Activated T-helper 1 cell treated with anti-CD3 and anti-CD28 coated beads, Interleukin-2, amount 50 U/mL, for 16 hours (primary cell): ENCODE measurements around the gene ACTR3.

ENCODE experiments used
- DNase-seq, 2 donors: peaks; one replicate each; pipeline ENCODE4 v3.0.0-alpha.2; 2020; ENCODE audit warnings: low read depth in 1 of 2, low spot score in 1 of 2

Gene ACTR3

DNA sequence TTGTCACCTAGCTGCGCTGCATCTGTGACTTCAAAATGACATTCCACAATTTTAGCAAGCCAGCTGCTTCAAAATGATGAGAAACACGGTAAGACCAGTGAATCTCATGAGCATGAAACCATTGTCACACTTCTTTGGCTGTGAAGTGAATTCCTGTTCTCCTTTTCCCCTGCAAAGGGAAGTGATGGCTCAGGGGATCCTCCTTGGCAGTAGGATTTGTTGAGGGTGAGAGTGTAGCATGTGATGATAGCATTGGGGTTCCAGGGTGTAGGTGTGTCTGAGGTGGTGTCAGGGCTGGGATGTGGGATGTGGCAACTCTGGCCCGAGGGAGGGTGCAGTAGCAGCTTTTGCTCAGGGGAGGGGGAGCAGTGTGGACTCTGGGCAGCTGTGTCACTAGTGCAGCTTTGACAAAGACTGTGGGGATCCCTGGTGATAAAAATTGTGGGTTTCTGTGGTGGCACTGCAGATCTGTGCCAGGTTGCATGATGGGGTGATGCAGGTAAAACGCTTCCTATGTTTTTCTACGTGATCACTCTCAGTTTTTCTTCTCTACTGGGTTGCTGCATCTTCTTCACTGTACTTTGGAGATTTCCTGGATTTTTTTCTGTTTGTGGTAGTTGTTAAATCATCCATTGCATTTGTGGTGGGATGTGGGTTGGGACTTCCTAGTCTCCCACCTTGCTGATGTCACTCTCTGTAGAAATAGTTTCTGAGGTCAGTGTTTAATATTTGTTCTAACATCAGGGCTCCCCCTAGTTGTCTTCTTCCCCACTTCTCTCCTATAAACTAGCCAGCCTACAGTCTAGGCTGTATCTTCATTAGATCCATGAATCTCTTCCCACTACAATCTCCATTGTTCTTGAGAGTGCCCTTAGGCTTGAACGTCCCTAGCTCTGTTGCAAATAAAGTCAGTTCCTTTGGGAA, 107.0 kb downstream of the ACTR3 start:
- DNase-seq = no peak

DNA sequence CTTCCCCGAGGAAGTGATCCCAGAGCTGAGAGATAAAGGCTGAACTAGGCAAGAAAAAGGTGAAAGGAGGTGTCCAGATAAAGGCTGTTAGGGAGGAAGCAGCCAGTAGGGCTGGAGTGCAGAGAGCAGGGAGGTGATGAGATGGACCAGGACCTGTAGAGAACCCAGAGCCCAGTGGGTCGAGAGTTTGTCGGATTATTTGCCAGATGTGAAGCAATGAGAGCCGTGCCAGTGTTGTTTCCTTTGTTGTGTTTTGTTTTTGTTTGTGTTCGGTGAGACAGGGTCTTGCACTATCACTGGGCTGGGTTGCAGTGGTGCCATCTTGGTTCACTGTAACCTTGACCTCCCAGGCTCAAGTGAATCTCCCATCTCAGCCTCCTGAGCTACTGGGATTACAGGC, 111.3 kb downstream of the ACTR3 start:
- no peak for DNase-seq

DNA sequence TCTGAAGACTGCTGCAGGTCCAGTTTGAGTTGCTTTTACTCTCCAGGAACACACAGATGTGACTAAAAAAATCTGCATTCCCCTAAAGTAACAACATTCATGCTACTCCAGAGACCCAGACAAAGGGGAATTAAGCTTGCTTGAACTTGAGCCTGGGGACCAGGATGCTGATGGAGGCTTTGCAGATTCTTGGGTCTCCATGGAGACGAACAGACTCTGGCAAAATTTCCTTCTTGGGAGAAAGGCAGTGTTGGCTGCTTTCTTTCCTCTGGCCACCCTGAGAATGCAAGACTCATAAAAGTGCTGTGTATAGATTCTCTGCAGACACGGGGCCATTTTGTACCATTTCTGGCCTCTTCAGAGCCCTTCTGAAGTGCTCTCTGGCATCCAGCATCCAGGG, 112.0 kb downstream of the ACTR3 start:
- DNase-seq = no peak

DNA sequence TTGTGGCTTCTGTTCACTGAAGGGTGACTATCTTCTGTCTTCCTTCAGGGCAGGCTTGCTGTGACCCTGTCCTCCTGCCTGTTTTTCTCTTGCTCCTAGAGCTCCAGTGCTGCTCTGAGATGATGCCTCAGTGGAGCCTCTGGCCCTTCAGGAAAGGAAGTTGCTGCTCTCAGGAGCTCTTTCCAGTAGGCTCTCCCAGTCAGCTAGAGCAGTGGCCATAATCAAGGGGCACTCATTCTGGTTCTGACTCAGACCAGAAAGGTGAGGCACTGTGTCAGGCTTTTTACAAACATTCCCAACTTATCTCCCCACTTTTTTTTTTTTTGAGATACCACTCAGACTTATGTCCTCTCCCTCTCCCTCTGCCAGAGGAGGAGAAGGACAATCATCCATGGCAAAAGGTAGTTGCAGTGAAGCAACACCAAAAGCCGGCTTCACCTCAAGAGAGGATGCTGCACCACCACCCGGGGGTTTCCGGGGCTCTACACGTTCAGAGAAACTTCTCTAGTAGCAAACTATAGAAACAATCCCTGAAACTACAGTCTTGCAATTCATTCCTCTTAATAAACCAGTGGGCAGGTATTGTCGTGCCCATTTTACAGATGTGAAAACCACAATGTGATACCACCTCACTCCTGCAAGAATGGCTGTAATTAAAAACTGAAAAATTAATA, 115.4 kb downstream of the ACTR3 start:
- no peak for DNase-seq

DNA sequence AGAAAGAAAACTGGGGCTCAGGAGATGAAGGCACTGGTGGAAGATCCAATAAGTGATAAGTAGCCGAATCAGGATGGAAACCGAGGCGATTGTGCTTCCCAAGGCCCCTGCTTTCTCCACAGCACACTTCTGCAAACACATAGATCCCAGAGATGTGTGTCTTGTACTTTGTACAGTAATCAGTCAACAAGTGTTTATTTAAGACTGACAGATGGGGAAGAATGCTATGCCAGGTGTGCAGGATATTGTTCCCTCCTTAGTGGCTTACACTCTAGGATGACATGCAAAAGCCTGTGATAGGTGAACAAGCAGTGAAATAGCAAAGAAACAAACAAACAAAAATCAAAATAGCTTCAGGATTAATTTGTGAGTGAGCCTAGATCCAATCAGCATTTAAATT, 116.6 kb downstream of the ACTR3 start:
- DNase-seq = no peak

DNA sequence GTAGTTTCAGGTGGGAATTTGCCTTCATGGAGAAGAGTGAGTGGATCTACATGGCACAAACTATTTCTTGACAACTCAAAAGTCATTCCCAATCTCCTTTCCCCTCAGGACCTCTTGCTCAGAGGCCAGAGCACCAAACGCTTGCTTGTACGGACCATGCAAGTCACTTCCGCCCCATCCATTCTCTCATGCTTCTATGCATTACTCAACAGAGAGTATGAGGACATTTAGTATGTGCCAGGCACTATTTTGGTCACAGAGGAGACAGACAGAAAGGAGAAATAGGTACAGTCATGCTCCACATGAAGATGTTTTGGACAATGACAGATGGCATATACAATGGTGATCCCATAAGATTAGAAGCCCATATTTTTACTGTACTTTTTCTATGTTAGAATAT, 117.5 kb downstream of the ACTR3 start:
- DNase-seq = no peak

DNA sequence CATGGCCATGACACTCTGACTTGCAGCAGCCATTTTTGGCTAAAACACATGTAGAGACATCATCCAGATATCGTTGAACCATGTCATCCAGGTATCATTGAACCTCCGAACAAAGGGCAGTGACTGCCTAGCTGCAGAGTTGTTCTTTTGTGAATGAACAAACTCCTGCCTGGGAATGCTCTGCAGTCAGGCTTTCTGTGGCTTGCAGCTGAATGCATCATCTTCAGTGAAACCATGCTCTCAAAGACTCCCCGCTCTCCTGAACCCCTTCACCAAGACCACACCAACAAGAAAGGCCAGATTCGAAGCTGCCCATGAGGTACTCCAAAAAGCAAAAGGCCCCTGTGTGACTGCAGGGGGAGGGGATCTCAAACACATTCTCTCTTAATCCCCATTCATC, 118.8 kb downstream of the ACTR3 start:
- no peak for DNase-seq

DNA sequence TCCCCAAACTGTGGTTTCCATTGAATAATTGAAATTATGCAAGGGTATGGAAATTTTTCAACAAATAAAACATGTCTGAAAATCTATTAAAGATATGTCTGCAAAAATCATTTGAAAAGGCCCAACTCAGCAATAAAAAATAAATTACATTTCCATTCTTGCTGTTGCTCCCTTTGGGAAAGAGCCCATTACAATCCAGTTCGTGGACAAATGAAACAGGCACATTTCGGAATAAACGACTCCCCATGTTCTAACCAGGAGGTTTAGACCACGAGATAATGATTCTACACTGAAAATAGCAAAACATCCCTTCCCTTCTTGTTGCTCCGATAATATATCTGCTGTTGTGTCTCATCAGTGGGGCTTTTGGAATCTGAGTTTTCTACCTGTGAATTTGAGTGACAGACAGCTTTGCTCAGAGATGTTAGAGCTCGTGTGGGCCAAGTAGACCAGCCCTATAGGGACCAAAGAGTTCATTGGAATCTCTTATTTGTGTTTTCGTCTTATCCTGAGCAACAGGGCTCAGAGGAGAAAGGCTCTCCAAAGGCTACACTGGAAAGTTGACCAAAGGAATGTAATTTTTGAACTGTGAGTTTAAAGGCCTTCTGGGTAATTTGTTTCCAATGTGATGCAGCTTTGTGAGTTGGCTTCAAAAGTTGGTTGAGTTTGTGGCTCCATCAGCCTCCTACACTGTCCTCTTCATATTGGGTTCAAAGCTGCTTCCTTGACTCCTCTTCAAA, 119.5 kb downstream of the ACTR3 start:
- no peak for DNase-seq

DNA sequence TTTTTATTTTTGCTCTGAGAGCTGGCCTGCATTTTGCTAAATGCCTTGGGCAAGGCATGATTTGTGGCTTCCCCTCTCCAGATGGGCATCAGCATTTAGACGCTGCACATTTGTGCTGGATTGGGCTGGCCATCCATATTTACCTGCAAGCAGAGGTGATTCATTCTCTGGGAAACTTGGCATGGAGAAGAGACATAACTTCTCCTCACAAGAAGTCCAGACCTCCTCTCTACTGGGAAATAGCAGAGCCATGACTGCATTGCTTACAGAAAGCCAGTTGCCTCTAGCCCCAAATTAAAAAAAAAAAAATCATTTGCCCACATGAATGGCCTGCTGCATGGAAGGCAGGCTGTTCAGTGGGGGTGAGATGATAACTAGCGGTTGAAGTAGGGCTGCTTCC, 120.1 kb downstream of the ACTR3 start:
- no peak for DNase-seq

DNA sequence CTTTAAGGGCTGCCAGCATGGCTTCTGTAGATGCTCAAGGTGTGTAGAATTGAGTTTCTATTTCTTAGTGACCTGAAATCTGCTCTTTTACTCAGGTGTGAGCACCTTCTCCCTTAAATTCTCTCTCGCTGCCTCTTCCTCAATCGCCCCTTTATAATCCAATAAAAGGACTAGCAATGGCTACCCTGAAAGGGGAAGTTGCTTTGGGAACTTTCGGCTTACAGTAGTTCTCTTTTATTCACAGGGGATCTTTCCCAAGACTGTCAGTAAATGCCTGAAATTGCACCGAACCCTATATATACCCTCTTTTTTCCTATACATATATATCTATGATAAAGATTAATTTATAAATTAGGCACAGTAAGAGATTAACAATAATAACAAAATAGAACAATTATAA, 121.8 kb downstream of the ACTR3 start:
- DNase-seq = no peak
